GM13977 (cell line): ENCODE data around the gene OTUB1.

Experiments
- DNase-seq: peaks from one replicate; pipeline ENCODE4 v3.0.0; 2012; ENCODE audit warnings: low spot score
- CTCF ChIP-seq: IDR thresholded peaks from 2 replicates; pipeline ENCODE4 v1.5.1; 2012; ENCODE audit warnings: mild to moderate bottlenecking, control low read depth; ENCODE audit not compliant: insufficient read depth; ENCODE audit errors: extremely low read depth, missing control alignments
- in situ Hi-C: fragments of 300-500 bp; cut with MboI; formaldehyde crosslinking; loops from one replicate; pipeline ENCODE4 v1.12.0; 2022; ENCODE audit warnings: low sequenced_read_pairs, low pct_unique_long_range_greater_than_20kb, mixed read lengths, inconsistent platforms; ENCODE audit not compliant: unreplicated experiment

Gene OTUB1

GRCh38 chr11:64021757-64022093, 35.5 kb downstream of the OTUB1 start:
- in situ Hi-C loops = no loop called here
- no peak for TF ChIP-seq CTCF
- no peak for DNase-seq

DNA sequence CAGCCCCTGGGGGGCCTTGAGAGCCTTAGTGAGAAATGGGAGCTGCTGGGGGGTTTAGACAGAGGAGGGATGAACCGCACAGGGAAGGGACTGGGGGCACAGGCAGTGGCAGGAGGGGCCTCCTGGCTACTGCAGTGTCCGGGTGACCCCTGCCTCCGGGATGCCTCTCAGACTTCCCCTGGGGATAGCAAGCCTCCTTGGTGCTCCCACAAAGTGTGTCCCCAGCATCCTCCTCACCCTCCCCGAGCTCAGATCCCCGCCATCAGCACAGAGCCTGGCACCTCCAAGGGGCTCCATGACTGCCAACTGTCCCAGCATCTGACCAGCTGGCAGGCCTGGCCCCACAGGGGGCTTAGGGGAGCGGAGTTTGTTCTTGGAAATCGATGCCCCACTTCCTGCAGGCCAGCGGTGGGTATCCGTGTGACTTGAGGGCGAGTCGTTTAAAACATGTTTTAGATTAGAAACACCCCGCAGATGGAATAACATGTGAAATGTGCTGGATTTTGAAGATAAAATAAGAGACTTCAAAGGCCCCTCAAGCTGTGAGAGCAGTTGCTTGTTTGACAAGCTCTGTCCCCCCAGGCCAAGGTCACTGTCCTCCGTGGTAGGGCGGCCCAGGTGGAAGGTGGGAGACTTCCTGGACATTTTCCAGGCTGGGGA, 36.0 kb downstream of the OTUB1 start:
- no peak for TF ChIP-seq CTCF
- in situ Hi-C loops = no loop called here
- DNase-seq = no peak

DNA sequence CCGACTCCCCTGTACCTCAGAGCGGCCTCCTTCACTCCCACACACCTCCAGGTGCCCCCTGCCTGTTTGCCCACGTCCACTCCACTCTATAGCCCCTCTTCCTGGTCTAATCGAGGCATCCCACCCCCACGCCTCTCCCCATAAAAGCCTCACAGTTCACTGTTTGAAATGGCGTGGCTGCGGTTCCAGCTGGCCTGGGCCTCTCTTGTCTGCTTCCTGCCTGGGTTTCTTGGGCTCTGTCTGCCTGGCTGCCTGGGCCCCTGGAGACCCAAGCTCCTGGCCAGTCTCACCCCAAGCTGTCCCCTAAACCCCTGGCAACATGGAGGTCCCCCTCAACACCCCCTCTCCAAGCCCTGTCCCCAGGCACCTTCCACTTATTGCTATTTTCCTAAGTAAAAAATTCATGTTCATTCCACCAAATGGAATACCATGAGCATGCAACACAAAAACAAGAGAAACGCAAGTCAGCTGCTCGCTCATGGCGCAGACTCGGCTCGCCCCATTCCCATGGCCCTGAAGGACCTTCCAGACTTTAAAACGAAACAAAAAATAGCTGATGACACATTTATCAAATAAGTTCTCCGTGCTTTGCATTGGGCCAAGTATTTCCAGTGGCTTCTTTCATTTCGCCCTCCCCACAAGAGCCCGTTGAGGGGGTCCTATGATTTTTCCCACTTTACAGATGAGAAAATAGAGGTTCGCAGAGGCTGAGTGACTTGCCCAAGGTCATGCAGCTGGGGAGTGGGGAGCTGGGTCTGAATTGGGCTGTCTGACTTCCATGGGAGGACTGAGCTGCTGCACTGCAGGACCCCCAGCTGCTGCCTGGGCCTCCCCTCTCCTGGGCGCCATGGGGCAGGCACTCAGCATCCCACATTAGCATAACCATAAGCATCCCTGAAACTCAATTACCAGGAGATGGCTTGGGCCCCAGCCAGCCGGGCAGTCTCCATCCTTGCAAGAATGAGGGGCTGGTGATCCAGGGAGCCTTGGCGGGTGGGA, 37.8 kb downstream of the OTUB1 start:
- in situ Hi-C loops = no loop called here
- DNase-seq = no peak
- no peak for TF ChIP-seq CTCF

DNA sequence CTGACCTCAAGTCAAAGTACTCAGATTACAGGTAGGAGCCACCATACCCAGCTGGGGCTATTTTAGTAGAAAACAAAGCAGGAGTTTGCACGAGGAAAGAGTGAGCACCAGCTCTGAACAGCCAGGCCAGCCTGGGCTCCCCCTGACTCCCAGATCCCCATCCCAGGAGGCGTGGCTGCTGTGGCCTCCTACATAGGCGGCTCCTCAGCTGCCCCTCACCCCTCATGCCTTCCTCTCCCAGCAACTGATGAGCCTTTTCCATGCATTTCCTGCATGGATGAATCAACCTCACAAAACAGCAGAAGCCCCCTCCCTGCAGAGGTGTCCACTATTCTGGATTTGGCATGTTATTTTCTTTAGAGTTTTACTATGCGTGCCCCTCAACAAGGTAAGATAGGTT, 39.0 kb downstream of the OTUB1 start:
- in situ Hi-C loops = no loop called here
- TF ChIP-seq CTCF = no peak
- no peak for DNase-seq

GRCh38 chr11:64026575-64027205, 40.5 kb downstream of the OTUB1 start:
- no peak for TF ChIP-seq CTCF
- in situ Hi-C loops = no loop called here
- no peak for DNase-seq

GRCh38 chr11:64027651-64028397, 41.6 kb downstream of the OTUB1 start:
- in situ Hi-C loops = no loop called here
- no peak for DNase-seq
- TF ChIP-seq CTCF = no peak
